OCI-LY1 (cell line): ENCODE measurements around the gene ELOVL1.
"Not testable (repeated sequence)": the region's sequence is repeated elsewhere in the genome, so short reads cannot be mapped to it uniquely, and the experiment has no call there.

Source experiments
- EZH2 ChIP-seq: fragments of 200-600 bp; sonication (generic), shearing (Covaris generic); IDR thresholded peaks from 2 replicates; pipeline ENCODE4 v1.8.0; 2017; ENCODE audit warnings: borderline replicate concordance, mixed run types, mild to moderate bottlenecking, antibody characterized with exemption, low read length, moderate library complexity, mixed read lengths
- TF ChIP-seq, protein P1 (sequence below): fragments of 200-600 bp; sonication (generic), shearing (Covaris generic); IDR thresholded peaks from 2 replicates; pipeline ENCODE4 v1.5.1; 2017; ENCODE audit warnings: mild to moderate bottlenecking, antibody characterized with exemption, low read length, moderate library complexity, mixed read lengths

DNA sequence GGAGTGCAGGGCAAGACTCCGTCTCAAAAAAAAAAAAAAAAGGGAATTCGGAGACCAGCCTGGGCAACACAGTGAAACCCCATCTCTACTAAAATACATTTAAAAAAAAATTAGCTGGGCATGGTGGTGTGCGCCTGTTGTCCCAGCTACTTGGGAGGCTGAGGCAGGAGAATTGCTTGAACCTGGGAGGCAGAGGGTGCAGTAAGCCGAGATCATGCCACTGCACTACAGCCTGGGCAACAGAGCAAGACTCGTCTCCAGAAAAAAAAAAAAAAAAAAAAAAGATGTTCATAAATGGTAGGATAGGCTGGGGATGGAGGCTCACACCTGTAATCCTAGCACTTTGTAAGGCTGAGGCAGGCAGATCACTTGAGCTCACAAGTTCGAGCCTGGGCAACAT lies 2.0 kb upstream of the ELOVL1 start:
- TF ChIP-seq, protein P1, sequence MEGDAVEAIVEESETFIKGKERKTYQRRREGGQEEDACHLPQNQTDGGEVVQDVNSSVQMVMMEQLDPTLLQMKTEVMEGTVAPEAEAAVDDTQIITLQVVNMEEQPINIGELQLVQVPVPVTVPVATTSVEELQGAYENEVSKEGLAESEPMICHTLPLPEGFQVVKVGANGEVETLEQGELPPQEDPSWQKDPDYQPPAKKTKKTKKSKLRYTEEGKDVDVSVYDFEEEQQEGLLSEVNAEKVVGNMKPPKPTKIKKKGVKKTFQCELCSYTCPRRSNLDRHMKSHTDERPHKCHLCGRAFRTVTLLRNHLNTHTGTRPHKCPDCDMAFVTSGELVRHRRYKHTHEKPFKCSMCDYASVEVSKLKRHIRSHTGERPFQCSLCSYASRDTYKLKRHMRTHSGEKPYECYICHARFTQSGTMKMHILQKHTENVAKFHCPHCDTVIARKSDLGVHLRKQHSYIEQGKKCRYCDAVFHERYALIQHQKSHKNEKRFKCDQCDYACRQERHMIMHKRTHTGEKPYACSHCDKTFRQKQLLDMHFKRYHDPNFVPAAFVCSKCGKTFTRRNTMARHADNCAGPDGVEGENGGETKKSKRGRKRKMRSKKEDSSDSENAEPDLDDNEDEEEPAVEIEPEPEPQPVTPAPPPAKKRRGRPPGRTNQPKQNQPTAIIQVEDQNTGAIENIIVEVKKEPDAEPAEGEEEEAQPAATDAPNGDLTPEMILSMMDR = not testable (repeated sequence)
- TF ChIP-seq EZH2 = not testable (repeated sequence)
